GM21447 (cell line): ENCODE measurements around the gene ADGRA1.

Experiments
- ATAC-seq: cut with Tn5 transposase; IDR thresholded peaks from one replicate; pipeline ENCODE4 v1.9.1; 2021; ENCODE audit not compliant: unreplicated experiment

ADGRA1 gene

GRCh38 chr10:133072720-133073390 lies 14.9 kb upstream of the ADGRA1 start:
- no peak for ATAC-seq

GRCh38 chr10:133075346-133076137 lies 12.2 kb upstream of the ADGRA1 start:
- no peak for ATAC-seq

GRCh38 chr10:133076274-133077038 lies 11.3 kb upstream of the ADGRA1 start:
- ATAC-seq = no peak

- no peak for ATAC-seq
These were observed 7.7 kb upstream of the ADGRA1 start for GRCh38 chr10:133079836-133080682.

GRCh38 chr10:133080683-133081040 lies 7.1 kb upstream of the ADGRA1 start:
- no peak for ATAC-seq

GRCh38 chr10:133081636-133082035 lies 6.1 kb upstream of the ADGRA1 start:
- no peak for ATAC-seq

GRCh38 chr10:133082685-133083421 lies 4.9 kb upstream of the ADGRA1 start:
- no peak for ATAC-seq

- no peak for ATAC-seq
These were observed 4.2 kb upstream of the ADGRA1 start for GRCh38 chr10:133083422-133084100.

GRCh38 chr10:133084491-133084890 lies 3.2 kb upstream of the ADGRA1 start:
- no peak for ATAC-seq

GRCh38 chr10:133085251-133086125 lies 2.2 kb upstream of the ADGRA1 start:
- ATAC-seq = no peak

GRCh38 chr10:133086247-133086646 lies 1.5 kb upstream of the ADGRA1 start:
- no peak for ATAC-seq

- ATAC-seq = no peak
These were observed 562 bp upstream of the ADGRA1 start for GRCh38 chr10:133087045-133087678.

GRCh38 chr10:133088179-133088955 lies 643 bp downstream of the ADGRA1 start:
- no peak for ATAC-seq

- ATAC-seq = no peak
These were observed 1.5 kb downstream of the ADGRA1 start for GRCh38 chr10:133088956-133089800.

GRCh38 chr10:133090101-133090500 lies 2.4 kb downstream of the ADGRA1 start:
- ATAC-seq = no peak

GRCh38 chr10:133090654-133091053 lies 2.9 kb downstream of the ADGRA1 start:
- ATAC-seq = no peak

GRCh38 chr10:133091316-133091715 lies 3.6 kb downstream of the ADGRA1 start:
- ATAC-seq = no peak
